Subcutaneous abdominal adipose tissue (tissue), 5 donors: ENCODE results near the gene MMP23B.

ENCODE experiments used
- H3K27ac ChIP-seq: one replicate; pipeline ENCODE4 v1.7.0; 2013; ENCODE audit warnings: low read depth, mild to moderate bottlenecking, inconsistent platforms, low read length, moderate library complexity
- H3K27me3 ChIP-seq, 5 donors: one replicate each; pipeline ENCODE4 v1.7.0; 2013; ENCODE audit warnings: low read length in 5 of 5, inconsistent platforms in 1 of 5; ENCODE audit not compliant: control insufficient read depth in 5 of 5, insufficient read depth in 4 of 5
- H3K36me3 ChIP-seq, 5 donors: one replicate each; pipeline ENCODE4 v1.7.0; 2013; ENCODE audit warnings: low read length in 5 of 5; ENCODE audit not compliant: control insufficient read depth in 5 of 5, insufficient read depth in 5 of 5
- H3K4me1 ChIP-seq, 5 donors: one replicate each; pipeline ENCODE4 v1.7.0; 2013; ENCODE audit warnings: low read length in 5 of 5, mild to moderate bottlenecking in 3 of 5, moderate library complexity in 1 of 5; ENCODE audit not compliant: control insufficient read depth in 5 of 5, insufficient read depth in 5 of 5
- H3K4me3 ChIP-seq, 5 donors: one replicate each; pipeline ENCODE4 v1.7.0; 2013; ENCODE audit warnings: low read length in 5 of 5, low read depth in 1 of 5
- H3K9ac ChIP-seq, 5 donors: one replicate each; pipeline ENCODE4 v1.7.0; 2013; ENCODE audit warnings: low read length in 5 of 5, mild to moderate bottlenecking in 4 of 5, moderate library complexity in 3 of 5
- H3K9me3 ChIP-seq, 5 donors: one replicate each; pipeline ENCODE4 v1.7.0; 2013; ENCODE audit warnings: low read length in 5 of 5; ENCODE audit not compliant: control insufficient read depth in 5 of 5
- donor health status: healthy.
- donor health status: healthy.
- donor health status: healthy.
- donor health status: healthy.
- donor health status: healthy.

Gene MMP23B

GRCh38 chr1:1597275-1597930, 34.6 kb upstream of the MMP23B start:
- Histone ChIP-seq H3K27ac (no peak overlapping the region), H3K9me3 (no peaks in the 10 kb centered on the region), H3K4me3 (no peak overlapping the region), H3K9ac (no peak overlapping the region), H3K27me3 (peaks cover 34 to 49% (median 42%) of the 10 kb centered on the region in 5 donors), H3K36me3 (no peaks in the 10 kb centered on the region), H3K4me1 (peaks cover 0 to 24% (median 14%) of the 10 kb centered on the region in 5 donors)

- no peak overlapping the region for H3K9ac ChIP-seq
- H3K27me3 ChIP-seq, result peaks cover 34 to 50% (median 42%) of the 10 kb centered on the region in 5 donors
- H3K27ac ChIP-seq, result no peak overlapping the region
- no peaks in the 10 kb centered on the region for H3K36me3 ChIP-seq
- no peak overlapping the region for H3K4me3 ChIP-seq
- peaks cover 0 to 24% (median 14%) of the 10 kb centered on the region in 5 donors for H3K4me1 ChIP-seq
- no peaks in the 10 kb centered on the region for H3K9me3 ChIP-seq
Observed at GRCh38 chr1:1598051-1598719, 33.8 kb upstream of the MMP23B start.

- H3K9ac ChIP-seq, result no peak overlapping the region
- H3K9me3 ChIP-seq, result no peaks in the 10 kb centered on the region
- H3K27ac ChIP-seq, result no peak overlapping the region
- no peaks in the 10 kb centered on the region for H3K36me3 ChIP-seq
- H3K4me1 ChIP-seq, result peaks cover 0 to 24% (median 14%) of the 10 kb centered on the region in 5 donors
- H3K4me3 ChIP-seq, result no peak overlapping the region
- peaks cover 34 to 55% (median 42%) of the 10 kb centered on the region in 5 donors for H3K27me3 ChIP-seq
Observed at GRCh38 chr1:1598720-1599029, 33.3 kb upstream of the MMP23B start.

- Histone ChIP-seq H3K4me1 (peaks cover 0 to 24% (median 14%) of the 10 kb centered on the region in 5 donors), H3K9ac (no peak overlapping the region), H3K9me3 (no peaks in the 10 kb centered on the region), H3K27ac (no peak overlapping the region), H3K36me3 (no peaks in the 10 kb centered on the region), H3K27me3 (peaks cover 35 to 60% (median 42%) of the 10 kb centered on the region in 5 donors), H3K4me3 (peak overlapping the region in 3 of 5 donors; percentile 34 to 61 (median 36))
Observed at GRCh38 chr1:1599030-1599934, 32.7 kb upstream of the MMP23B start.

- Histone ChIP-seq H3K27me3 (peaks cover 42 to 67% (median 48%) of the 10 kb centered on the region in 5 donors), H3K36me3 (no peaks in the 10 kb centered on the region), H3K27ac (no peak within 1 kb of the TSS), H3K4me3 (peak within 1 kb of the TSS in 3 of 5 donors; percentile 36 to 63 (median 43)), H3K9ac (no peak within 1 kb of the TSS), H3K4me1 (peaks cover 0 to 24% (median 14%) of the 10 kb centered on the region in 5 donors), H3K9me3 (no peaks in the 10 kb centered on the region)
Observed at GRCh38 chr1:1599935-1600860, 31.8 kb upstream of the MMP23B start, which contains the start of gene FNDC10. FNDC10 (minus strand) TSS chr1:1600135; CDS start chr1:1600015, 120 bp downstream.

- H3K4me3 ChIP-seq, result peak overlapping the region in 1 of 5 donors; percentile 43
- H3K27ac ChIP-seq, result no peak overlapping the region
- H3K36me3 ChIP-seq, result no peaks in the 10 kb centered on the region
- peaks cover 42 to 67% (median 48%) of the 10 kb centered on the region in 5 donors for H3K27me3 ChIP-seq
- no peak overlapping the region for H3K9ac ChIP-seq
- H3K4me1 ChIP-seq, result peaks cover 0 to 24% (median 14%) of the 10 kb centered on the region in 5 donors
- no peaks in the 10 kb centered on the region for H3K9me3 ChIP-seq
Observed at GRCh38 chr1:1600861-1601563, 31.0 kb upstream of the MMP23B start.

GRCh38 chr1:1601564-1602303, 30.2 kb upstream of the MMP23B start:
- no peak overlapping the region for H3K4me3 ChIP-seq
- H3K27ac ChIP-seq, result no peak overlapping the region
- no peak overlapping the region for H3K9ac ChIP-seq
- no peaks in the 10 kb centered on the region for H3K9me3 ChIP-seq
- H3K4me1 ChIP-seq, result peaks cover 0 to 26% (median 14%) of the 10 kb centered on the region in 5 donors
- peaks cover 37 to 62% (median 46%) of the 10 kb centered on the region in 5 donors for H3K27me3 ChIP-seq
- no peaks in the 10 kb centered on the region for H3K36me3 ChIP-seq

GRCh38 chr1:1602304-1602967, 29.5 kb upstream of the MMP23B start:
- Histone ChIP-seq H3K27me3 (peaks cover 32 to 56% (median 43%) of the 10 kb centered on the region in 5 donors), H3K9me3 (no peaks in the 10 kb centered on the region), H3K9ac (no peak overlapping the region), H3K36me3 (no peaks in the 10 kb centered on the region), H3K4me3 (no peak overlapping the region), H3K4me1 (peaks cover 0 to 28% (median 14%) of the 10 kb centered on the region in 5 donors), H3K27ac (no peak overlapping the region)
